Epithelial cell of esophagus (primary cell): ENCODE results near the gene ATP11A.
A peak's percentile ranks its signal among the peaks of the same experiment; 100 is the strongest.

Experiments
- DNase-seq: peaks from one replicate; pipeline ENCODE4 v3.0.0; 2010; ENCODE audit warnings: low read depth
- H3K4me3 ChIP-seq: 2 replicates; pipeline ENCODE4 v1.5.1; 2011; ENCODE audit warnings: mild to moderate bottlenecking, low read length, control low read depth
- CTCF ChIP-seq: IDR thresholded peaks from 2 replicates; pipeline ENCODE4 v1.5.1; 2011; ENCODE audit warnings: low read depth, mild to moderate bottlenecking, low read length, control low read depth, inconsistent platforms; ENCODE audit not compliant: insufficient read depth; ENCODE audit errors: missing control alignments

Gene ATP11A

GRCh38 chr13:112747256-112747655 is 57.4 kb downstream of the ATP11A start:
- DNase-seq = no peak
- no peak for TF ChIP-seq CTCF
- H3K4me3 ChIP-seq = no peak overlapping the region

GRCh38 chr13:112748947-112749735 is 59.3 kb downstream of the ATP11A start:
- DNase-seq = peak; percentile 32
- TF ChIP-seq CTCF = peak; percentile 5
- no peak overlapping the region for H3K4me3 ChIP-seq

- no peak overlapping the region for H3K4me3 ChIP-seq
- no peak for TF ChIP-seq CTCF
Measured at GRCh38 chr13:112750570-112750969, 60.7 kb downstream of the ATP11A start.

GRCh38 chr13:112751617-112752016 is 61.8 kb downstream of the ATP11A start:
- no peak overlapping the region for H3K4me3 ChIP-seq
- no peak for TF ChIP-seq CTCF
- no peak for DNase-seq

More at GRCh38 chr13:112750570-112750969, 60.7 kb downstream of the ATP11A start:
- no peak for DNase-seq

GRCh38 chr13:112752211-112752610 is 62.4 kb downstream of the ATP11A start:
- no peak for TF ChIP-seq CTCF
- no peak for DNase-seq
- no peak overlapping the region for H3K4me3 ChIP-seq

GRCh38 chr13:112752711-112753541 is 63.1 kb downstream of the ATP11A start:
- H3K4me3 ChIP-seq = no peak overlapping the region
- no peak for DNase-seq
- TF ChIP-seq CTCF = no peak
